Measurements from ENCODE around the gene ELOVL1. TPM values are rescaled to one million over a fixed set of nuclear protein-coding genes. Genes with fewer than 3 reads are reported as not detected.

ELOVL1 gene
- polyA plus RNA-seq, 1 donor (not counting 4 experiments of a cell fraction or from before 2014, with no cell fraction given) = 283 TPM

DNA sequence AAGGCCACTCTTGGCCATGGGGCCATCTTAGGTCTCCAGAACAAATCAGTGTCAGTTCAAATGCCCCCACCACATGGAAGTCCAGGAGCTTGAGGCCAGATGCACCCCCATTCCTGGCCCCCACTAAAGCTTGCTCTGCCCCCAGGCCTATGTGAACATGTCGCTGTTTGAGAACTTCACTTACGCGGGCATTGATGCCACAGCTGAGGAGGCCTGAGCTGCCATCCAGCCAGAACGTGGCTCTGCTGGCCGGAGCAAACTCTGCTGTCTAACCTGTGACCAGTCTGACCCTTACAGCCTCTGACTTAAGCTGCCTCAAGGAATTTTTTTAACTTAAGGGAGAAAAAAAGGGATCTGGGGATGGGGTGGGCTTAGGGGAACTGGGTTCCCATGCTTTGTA, 45.3 kb downstream of the ELOVL1 start:
- FAIRE-seq = no peak
- dilution Hi-C loops (cut with MboI; ENCODE audit: extremely low pct_ligation_motif_present, low sequenced_read_pairs) = no loop called here

DNA sequence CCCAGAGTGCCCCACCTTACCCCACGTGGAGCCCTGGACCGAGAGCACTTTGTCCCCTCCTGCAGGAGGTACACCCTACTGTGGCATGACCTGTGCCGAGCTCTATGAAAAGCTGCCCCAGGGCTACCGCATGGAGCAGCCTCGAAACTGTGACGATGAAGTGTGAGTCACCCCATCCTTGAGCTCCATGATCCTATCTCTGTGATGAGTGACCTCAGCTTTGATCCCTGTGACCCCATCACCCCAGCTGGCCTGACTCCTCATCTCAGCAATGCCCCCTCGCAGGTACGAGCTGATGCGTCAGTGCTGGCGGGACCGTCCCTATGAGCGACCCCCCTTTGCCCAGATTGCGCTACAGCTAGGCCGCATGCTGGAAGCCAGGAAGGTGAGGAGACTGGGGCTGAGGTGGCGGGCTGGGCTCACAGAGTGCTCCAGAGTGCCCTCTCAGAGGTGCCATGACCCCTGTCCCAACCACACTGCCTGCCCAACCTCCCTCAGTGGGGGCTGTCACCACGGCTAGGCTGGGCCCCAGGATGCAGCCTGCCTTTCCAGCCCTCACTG, 46.4 kb downstream of the ELOVL1 start:
- no peaks in the 10 kb centered on the region for H3K36me3 ChIP-seq (ENCODE audit: control insufficient read depth in 2 of 2, extremely low read depth in 1 of 2, insufficient read depth in 2 of 2, low read length in 2 of 2)
- H3K79me2 ChIP-seq (ENCODE audit: control insufficient read depth, insufficient read depth, low read length) = no peaks in the 10 kb centered on the region
- no peaks in the 10 kb centered on the region for H3K9me3 ChIP-seq (ENCODE audit: control insufficient read depth, low read depth, low read length)
- no peaks in the 10 kb centered on the region for H3K9me1 ChIP-seq (ENCODE audit: control insufficient read depth, extremely low read depth, insufficient read depth, low read length)
- no peaks in the 10 kb centered on the region for H3K27me3 ChIP-seq (ENCODE audit: control insufficient read depth, extremely low read depth, insufficient read depth, low read length)
- no peak for TF ChIP-seq EZH2 (IDR thresholded peaks at IDR 0.05; ENCODE audit: low read length)
- no peak for DNase-seq (ENCODE audit: low read depth, low spot score)
- H3K4me1 ChIP-seq (ENCODE audit: control insufficient read depth, extremely low read depth, insufficient read depth, low read length) = no peaks in the 10 kb centered on the region
- dilution Hi-C loops (cut with MboI; ENCODE audit: extremely low pct_ligation_motif_present, low sequenced_read_pairs) = no loop called here
- no peak overlapping the region for H3K4me2 ChIP-seq (ENCODE audit: control insufficient read depth, extremely low read depth, insufficient read depth, low read depth, low read length)
- no peak overlapping the region for H3K27ac ChIP-seq (ENCODE audit: control insufficient read depth, insufficient read depth, low read length)
- H2AFZ ChIP-seq (ENCODE audit: control insufficient read depth, low read length) = no peak overlapping the region
- H3K4me3 ChIP-seq (ENCODE audit: control insufficient read depth in 2 of 3, extremely low read depth in 1 of 3, insufficient read depth in 2 of 3, low read depth in 1 of 3, low read length in 3 of 3) = no peak overlapping the region
- no peak for FAIRE-seq
- H3K9ac ChIP-seq (ENCODE audit: control insufficient read depth, extremely low read depth, insufficient read depth, low read length) = no peak overlapping the region
- H4K20me1 ChIP-seq (ENCODE audit: control insufficient read depth, extremely low read depth, insufficient read depth, low read length) = no peaks in the 10 kb centered on the region

More for the DNA sequence above, 45.3 kb downstream of the ELOVL1 start:
- H3K27me3 ChIP-seq (ENCODE audit: control insufficient read depth, extremely low read depth, insufficient read depth, low read length) = no peaks in the 10 kb centered on the region
- no peaks in the 10 kb centered on the region for H3K79me2 ChIP-seq (ENCODE audit: control insufficient read depth, insufficient read depth, low read length)
- no peak overlapping the region for H3K4me2 ChIP-seq (ENCODE audit: control insufficient read depth, extremely low read depth, insufficient read depth, low read depth, low read length)
- H3K9me1 ChIP-seq (ENCODE audit: control insufficient read depth, extremely low read depth, insufficient read depth, low read length) = no peaks in the 10 kb centered on the region
- no peak for DNase-seq (ENCODE audit: low read depth, low spot score)
- no peaks in the 10 kb centered on the region for H3K36me3 ChIP-seq (ENCODE audit: control insufficient read depth in 2 of 2, extremely low read depth in 1 of 2, insufficient read depth in 2 of 2, low read length in 2 of 2)
- H3K4me3 ChIP-seq (ENCODE audit: control insufficient read depth in 2 of 3, extremely low read depth in 1 of 3, insufficient read depth in 2 of 3, low read depth in 1 of 3, low read length in 3 of 3) = no peak overlapping the region
- H2AFZ ChIP-seq (ENCODE audit: control insufficient read depth, low read length) = no peak overlapping the region
- H3K27ac ChIP-seq (ENCODE audit: control insufficient read depth, insufficient read depth, low read length) = no peak overlapping the region
- no peak for TF ChIP-seq CTCF (optimal IDR thresholded peaks at IDR 0.05 in 1 of 3, IDR thresholded peaks at IDR 0.05 in 1 of 3, conservative IDR thresholded peaks at IDR 0.05 in 1 of 3; ENCODE audit: extremely low read depth in 1 of 3, insufficient read depth in 2 of 3, low read length in 3 of 3)
- TF ChIP-seq EZH2 (IDR thresholded peaks at IDR 0.05; ENCODE audit: low read length) = no peak
- no peak overlapping the region for H3K9ac ChIP-seq (ENCODE audit: control insufficient read depth, extremely low read depth, insufficient read depth, low read length)
- no peaks in the 10 kb centered on the region for H4K20me1 ChIP-seq (ENCODE audit: control insufficient read depth, extremely low read depth, insufficient read depth, low read length)
- no peaks in the 10 kb centered on the region for H3K4me1 ChIP-seq (ENCODE audit: control insufficient read depth, extremely low read depth, insufficient read depth, low read length)
- H3K9me3 ChIP-seq (ENCODE audit: control insufficient read depth, low read depth, low read length) = no peaks in the 10 kb centered on the region

GRCh38 chr1:43319766-43320165, 48.0 kb downstream of the ELOVL1 start:
- H3K9me3 ChIP-seq (ENCODE audit: control insufficient read depth, low read depth, low read length) = no peaks in the 10 kb centered on the region
- H3K4me2 ChIP-seq (ENCODE audit: control insufficient read depth, extremely low read depth, insufficient read depth, low read depth, low read length) = no peak overlapping the region
- no peak overlapping the region for H3K9ac ChIP-seq (ENCODE audit: control insufficient read depth, extremely low read depth, insufficient read depth, low read length)
- TF ChIP-seq EZH2 (IDR thresholded peaks at IDR 0.05; ENCODE audit: low read length) (no peak), CTCF (optimal IDR thresholded peaks at IDR 0.05 in 1 of 3, IDR thresholded peaks at IDR 0.05 in 1 of 3, conservative IDR thresholded peaks at IDR 0.05 in 1 of 3; ENCODE audit: extremely low read depth in 1 of 3, insufficient read depth in 2 of 3, low read length in 3 of 3) (no peak)
- H3K4me1 ChIP-seq (ENCODE audit: control insufficient read depth, extremely low read depth, insufficient read depth, low read length) = no peaks in the 10 kb centered on the region
- H4K20me1 ChIP-seq (ENCODE audit: control insufficient read depth, extremely low read depth, insufficient read depth, low read length) = no peaks in the 10 kb centered on the region
- H3K27ac ChIP-seq (ENCODE audit: control insufficient read depth, insufficient read depth, low read length) = no peak overlapping the region
- H3K27me3 ChIP-seq (ENCODE audit: control insufficient read depth, extremely low read depth, insufficient read depth, low read length) = no peaks in the 10 kb centered on the region
- FAIRE-seq (no peak), DNase-seq (ENCODE audit: low read depth, low spot score) (no peak)
- H3K79me2 ChIP-seq (ENCODE audit: control insufficient read depth, insufficient read depth, low read length) = no peaks in the 10 kb centered on the region
- no peaks in the 10 kb centered on the region for H3K36me3 ChIP-seq (ENCODE audit: control insufficient read depth in 2 of 2, extremely low read depth in 1 of 2, insufficient read depth in 2 of 2, low read length in 2 of 2)
- dilution Hi-C loops (cut with MboI; ENCODE audit: extremely low pct_ligation_motif_present, low sequenced_read_pairs) = no loop called here
- H3K4me3 ChIP-seq (ENCODE audit: control insufficient read depth in 2 of 3, extremely low read depth in 1 of 3, insufficient read depth in 2 of 3, low read depth in 1 of 3, low read length in 3 of 3) = no peak overlapping the region
- H3K9me1 ChIP-seq (ENCODE audit: control insufficient read depth, extremely low read depth, insufficient read depth, low read length) = no peaks in the 10 kb centered on the region
- H2AFZ ChIP-seq (ENCODE audit: control insufficient read depth, low read length) = no peak overlapping the region

Data from keratinocyte (primary cell).